HEK293 (cell line): ENCODE measurements around the gene HDAC8.

Source experiments
- SP3 ChIP-seq: fragments of 450-650 bp; formaldehyde crosslinking; IDR thresholded peaks from 2 replicates; pipeline ENCODE4 v1.5.1; 2016; ENCODE audit warnings: missing biosample characterization, missing genetic modification characterization
- YY1 ChIP-seq: fragments of 450-650 bp; formaldehyde crosslinking; IDR thresholded peaks from 2 replicates; pipeline ENCODE4 v1.5.1; 2018; ENCODE audit warnings: missing biosample characterization, missing genetic modification characterization
- ZNF114 ChIP-seq: fragments of 450-650 bp; formaldehyde crosslinking; IDR thresholded peaks from 2 replicates; pipeline ENCODE4 v1.5.0; 2017; ENCODE audit warnings: missing biosample characterization, missing genetic modification characterization
- TF ChIP-seq, protein P1 (sequence below): fragments of 450-650 bp; formaldehyde crosslinking; IDR thresholded peaks from 2 replicates; pipeline ENCODE4 v1.5.1; 2016; ENCODE audit warnings: missing biosample characterization, missing genetic modification characterization

- TF ChIP-seq SP3 (tag by site-specific recombination) (no peak), YY1 (no peak), ZNF114 (tag by site-specific recombination) (no peak)
- TF ChIP-seq, protein P1, sequence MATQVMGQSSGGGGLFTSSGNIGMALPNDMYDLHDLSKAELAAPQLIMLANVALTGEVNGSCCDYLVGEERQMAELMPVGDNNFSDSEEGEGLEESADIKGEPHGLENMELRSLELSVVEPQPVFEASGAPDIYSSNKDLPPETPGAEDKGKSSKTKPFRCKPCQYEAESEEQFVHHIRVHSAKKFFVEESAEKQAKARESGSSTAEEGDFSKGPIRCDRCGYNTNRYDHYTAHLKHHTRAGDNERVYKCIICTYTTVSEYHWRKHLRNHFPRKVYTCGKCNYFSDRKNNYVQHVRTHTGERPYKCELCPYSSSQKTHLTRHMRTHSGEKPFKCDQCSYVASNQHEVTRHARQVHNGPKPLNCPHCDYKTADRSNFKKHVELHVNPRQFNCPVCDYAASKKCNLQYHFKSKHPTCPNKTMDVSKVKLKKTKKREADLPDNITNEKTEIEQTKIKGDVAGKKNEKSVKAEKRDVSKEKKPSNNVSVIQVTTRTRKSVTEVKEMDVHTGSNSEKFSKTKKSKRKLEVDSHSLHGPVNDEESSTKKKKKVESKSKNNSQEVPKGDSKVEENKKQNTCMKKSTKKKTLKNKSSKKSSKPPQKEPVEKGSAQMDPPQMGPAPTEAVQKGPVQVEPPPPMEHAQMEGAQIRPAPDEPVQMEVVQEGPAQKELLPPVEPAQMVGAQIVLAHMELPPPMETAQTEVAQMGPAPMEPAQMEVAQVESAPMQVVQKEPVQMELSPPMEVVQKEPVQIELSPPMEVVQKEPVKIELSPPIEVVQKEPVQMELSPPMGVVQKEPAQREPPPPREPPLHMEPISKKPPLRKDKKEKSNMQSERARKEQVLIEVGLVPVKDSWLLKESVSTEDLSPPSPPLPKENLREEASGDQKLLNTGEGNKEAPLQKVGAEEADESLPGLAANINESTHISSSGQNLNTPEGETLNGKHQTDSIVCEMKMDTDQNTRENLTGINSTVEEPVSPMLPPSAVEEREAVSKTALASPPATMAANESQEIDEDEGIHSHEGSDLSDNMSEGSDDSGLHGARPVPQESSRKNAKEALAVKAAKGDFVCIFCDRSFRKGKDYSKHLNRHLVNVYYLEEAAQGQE, result no peak
These were observed 203.8 kb downstream of the HDAC8 start for GRCh38 chrX:72368796-72369195.
